RWPE1 (cell line): ENCODE data around the gene GLP2R.

Source experiments
- CTCF ChIA-PET: fragments of 350-600 bp; sonication (Branson Sonifier 250); formaldehyde crosslinking; extraction: SDS; loops from one replicate; lab custom pipeline; 2021; lab: Yijun Ruan, JAX
- POLR2A ChIA-PET: fragments of 400-600 bp; formaldehyde crosslinking; extraction: SDS; loops from one replicate; lab custom pipeline; 2020; ENCODE audit warnings: antibody characterized with exemption; ENCODE audit not compliant: low non-redundant PET; lab: Yijun Ruan, JAX
- DNase-seq: peaks from one replicate; pipeline ENCODE4 v3.0.0; 2012; ENCODE audit warnings: low spot score
- H3K27ac ChIP-seq: fragments of 450-650 bp; 2 replicates; pipeline ENCODE4 v1.5.1; 2017
- CTCF ChIP-seq: fragments of 450-650 bp; conservative IDR thresholded peaks from 2 replicates; pipeline ENCODE4 v1.5.1; 2017; ENCODE audit warnings: low read depth, mild to moderate bottlenecking

The GLP2R gene

GRCh38 chr17:9790316-9790715 lies 35.4 kb upstream of the GLP2R start:
- ChIA-PET CTCF (no interaction called here), POLR2A (no interaction called here)
- no peak for DNase-seq
- no peak for TF ChIP-seq CTCF
- H3K27ac ChIP-seq, result no peak overlapping the region

- no peak within 1 kb of the TSS for H3K27ac ChIP-seq
- TF ChIP-seq CTCF, result no peak
- CTCF ChIA-PET, result interaction anchor here (0.6 kb wide), 1 partner anchor 63 kb away, joined by 3 read pairs; no protein-coding TSS in a partner anchor
- DNase-seq, result no peak
- POLR2A ChIA-PET, result no interaction called here
Measured at GRCh38 chr17:9790889-9791876, 34.5 kb upstream of the GLP2R start, which contains the start of gene DHRS7C. DHRS7C (minus strand) TSS chr17:9791592; CDS start chr17:9791284, 308 bp downstream.

- no peak for TF ChIP-seq CTCF
- POLR2A ChIA-PET, result no interaction called here
- H3K27ac ChIP-seq, result no peak overlapping the region
- CTCF ChIA-PET, result interaction anchor here (0.6 to 0.7 kb wide), 3 partner anchors 20 to 957 kb away, joined by 3 to 4 read pairs (median 3); no protein-coding TSS in a partner anchor
- peak; percentile 58 for DNase-seq
Measured at GRCh38 chr17:9792181-9792840, 33.4 kb upstream of the GLP2R start.

- POLR2A ChIA-PET, result no interaction called here
- CTCF ChIA-PET, result no interaction called here
- DNase-seq, result no peak
- H3K27ac ChIP-seq, result no peak overlapping the region
- TF ChIP-seq CTCF, result no peak
Measured at GRCh38 chr17:9798008-9798407, 27.7 kb upstream of the GLP2R start.

GRCh38 chr17:9798724-9799123 lies 27.0 kb upstream of the GLP2R start:
- CTCF ChIA-PET, result no interaction called here
- no peak for TF ChIP-seq CTCF
- POLR2A ChIA-PET, result no interaction called here
- no peak for DNase-seq
- no peak overlapping the region for H3K27ac ChIP-seq

GRCh38 chr17:9801505-9801904 lies 24.2 kb upstream of the GLP2R start:
- POLR2A ChIA-PET, result no interaction called here

More at GRCh38 chr17:9801505-9801904, 24.2 kb upstream of the GLP2R start:
- H3K27ac ChIP-seq, result no peak overlapping the region
- TF ChIP-seq CTCF, result no peak
- CTCF ChIA-PET, result no interaction called here
- no peak for DNase-seq
